IMR-90 (cell line): ENCODE results near the gene MROH2A. TPM values are rescaled to one million over a fixed set of nuclear protein-coding genes. Genes with fewer than 3 reads are reported as not detected.
"Not testable (repeated sequence)": the region's sequence is repeated elsewhere in the genome, so short reads cannot be mapped to it uniquely, and the experiment has no call there.

Source experiments
- ATAC-seq: fragments of 200-7000 bp; cut with Tn5 transposase; 2 replicates; pipeline ENCODE4 v1.9.1; 2020; ENCODE audit warnings: low read depth, mild to moderate bottlenecking, moderate library complexity
- BruUV-seq: library from RNA; stranded (reverse); fragments of 400-500 nt; replicated peaks from 2 replicates; lab custom pipeline; 2021; lab: Mats Ljungman, UMichigan
- CTCF ChIA-PET: fragments of 300-600 bp; formaldehyde crosslinking; extraction: SDS; loops from one replicate; lab custom pipeline; 2021; ENCODE audit warnings: antibody characterized with exemption; lab: Yijun Ruan, JAX
- POLR2A ChIA-PET: fragments of 300-600 bp; sonication (Branson Sonifier 250); formaldehyde crosslinking; loops from one replicate; lab custom pipeline; 2022; ENCODE audit warnings: antibody characterized with exemption; ENCODE audit not compliant: unreplicated experiment; lab: Charles Lee
- DNase-seq: peaks from one replicate; pipeline ENCODE4 v3.0.0; 2013
- H2AFZ ChIP-seq: replicated peaks from 2 replicates; pipeline ENCODE3; 2013; ENCODE audit warnings: low read length, mild to moderate bottlenecking; ENCODE audit not compliant: poor library complexity
- H2AK5ac ChIP-seq: 2 replicates; pipeline ENCODE4 v1.6.1; 2013; ENCODE audit warnings: low read depth, low read length, inconsistent platforms
- H2AK9ac ChIP-seq: replicated peaks from 2 replicates; pipeline ENCODE3; 2013; ENCODE audit warnings: mild to moderate bottlenecking, low read depth, low read length, moderate library complexity; ENCODE audit not compliant: poor library complexity
- H2BK120ac ChIP-seq: 2 replicates; pipeline ENCODE4 v1.6.1; 2013; ENCODE audit warnings: low read depth, low read length, inconsistent platforms
- H2BK15ac ChIP-seq: 3 replicates; pipeline ENCODE4 v1.6.1; 2013; ENCODE audit warnings: low read depth, low read length, inconsistent platforms
- H2BK20ac ChIP-seq: 2 replicates; pipeline ENCODE4 v1.6.1; 2013; ENCODE audit warnings: low read depth, mild to moderate bottlenecking, inconsistent platforms, low read length, moderate library complexity
- H2BK5ac ChIP-seq: 2 replicates; pipeline ENCODE4 v1.6.1; 2013; ENCODE audit warnings: mild to moderate bottlenecking, low read depth, low read length, inconsistent platforms; ENCODE audit not compliant: poor library complexity, severe bottlenecking
- H3K14ac ChIP-seq: replicated peaks from 2 replicates; pipeline ENCODE4 v1.6.1; 2013; ENCODE audit warnings: low read depth, low read length, inconsistent platforms
- H3K18ac ChIP-seq: 2 replicates; pipeline ENCODE4 v1.6.1; 2013; ENCODE audit warnings: low read depth, low read length, control low read depth
- H3K23ac ChIP-seq: 2 replicates; pipeline ENCODE4 v1.6.1; 2013; ENCODE audit warnings: low read depth, low read length, inconsistent platforms
- H3K27ac ChIP-seq: 2 replicates; pipeline ENCODE4 v1.5.1; 2013; ENCODE audit warnings: mild to moderate bottlenecking, control low read depth, low read length; ENCODE audit not compliant: insufficient read depth
- H3K27me3 ChIP-seq: 2 replicates; pipeline ENCODE4 v1.6.1; 2013; ENCODE audit warnings: low read length; ENCODE audit not compliant: control insufficient read depth, insufficient read depth
- H3K36me3 ChIP-seq: 2 replicates; pipeline ENCODE4 v1.6.1; 2013; ENCODE audit warnings: low read length, mixed read lengths; ENCODE audit not compliant: control insufficient read depth, insufficient read depth
- H3K4ac ChIP-seq: 2 replicates; pipeline ENCODE4 v1.6.1; 2013; ENCODE audit warnings: low read depth, low read length, inconsistent platforms
- H3K4me1 ChIP-seq: 2 replicates; pipeline ENCODE4 v1.6.1; 2013; ENCODE audit warnings: low read length, mixed read lengths; ENCODE audit not compliant: control insufficient read depth, insufficient read depth
- H3K4me2 ChIP-seq: 2 replicates; pipeline ENCODE4 v1.6.1; 2013; ENCODE audit warnings: low read depth, mild to moderate bottlenecking, control low read depth, low read length, moderate library complexity
- H3K4me3 ChIP-seq: 2 replicates; pipeline ENCODE4 v1.5.1; 2013; ENCODE audit warnings: low read depth, mild to moderate bottlenecking, control low read depth, low read length, moderate library complexity; ENCODE audit not compliant: insufficient read depth
- H3K56ac ChIP-seq: 2 replicates; pipeline ENCODE4 v1.6.1; 2013; ENCODE audit warnings: low read length, inconsistent platforms; ENCODE audit not compliant: insufficient read depth; ENCODE audit errors: extremely low read depth
- H3K79me1 ChIP-seq, 2 experiments: 2 replicates each; pipeline ENCODE4 v1.6.1; 2013; ENCODE audit warnings: low read length in 2 of 2, inconsistent platforms in 1 of 2, low read depth in 1 of 2
- H3K9ac ChIP-seq: 2 replicates; pipeline ENCODE4 v1.6.1; 2013; ENCODE audit warnings: low read depth, low read length, control low read depth
- H3K9me1 ChIP-seq: 2 replicates; pipeline ENCODE4 v1.6.1; 2013; ENCODE audit warnings: low read length, inconsistent platforms; ENCODE audit not compliant: insufficient read depth
- H3K9me3 ChIP-seq: 2 replicates; pipeline ENCODE4 v1.6.1; 2013; ENCODE audit warnings: low read length; ENCODE audit not compliant: control insufficient read depth, insufficient read depth
- H4K20me1 ChIP-seq: 2 replicates; pipeline ENCODE4 v1.6.1; 2013; ENCODE audit warnings: low read length, inconsistent platforms; ENCODE audit not compliant: insufficient read depth
- H4K5ac ChIP-seq: 2 replicates; pipeline ENCODE4 v1.6.1; 2013; ENCODE audit warnings: mild to moderate bottlenecking, low read depth, low read length, control low read depth
- H4K8ac ChIP-seq, 2 experiments: 2 replicates each; pipeline ENCODE4 v1.6.1; 2013; ENCODE audit warnings: low read depth in 2 of 2, low read length in 2 of 2, control low read depth in 1 of 2, inconsistent platforms in 1 of 2
- H4K91ac ChIP-seq: 2 replicates; pipeline ENCODE4 v1.6.1; 2013; ENCODE audit warnings: low read depth, low read length, inconsistent platforms; ENCODE audit not compliant: insufficient read depth
- WGBS, 2 experiments: methylation state at CpG; one replicate each; pipeline versions ENCODE4 v1.1.5 to v1.1.7; 2013; ENCODE audit warnings: missing lambda C conversion rate in 2 of 2; ENCODE audit not compliant: insufficient read length in 1 of 2; ENCODE audit errors: extremely low coverage in 2 of 2; 5-methylcytosine and 5-hydroxymethylcytosine counted together
- dilution Hi-C: fragments of 300-500 bp; cut with HindIII; formaldehyde crosslinking; loops from one replicate; pipeline ENCODE4 v1.14.3; 2018; ENCODE audit warnings: low sequenced_read_pairs; ENCODE audit not compliant: unreplicated experiment
- in situ Hi-C: fragments of 300-500 bp; cut with MboI; formaldehyde crosslinking; loops from 3 replicates; pipeline ENCODE4 v1.14.3; 2019; ENCODE audit warnings: low sequenced_read_pairs, inconsistent platforms, mixed read lengths
- intact Hi-C: fragments of 100-400 bp; cut with micrococcal nuclease; formaldehyde crosslinking; loops from 2 replicates; pipeline ENCODE4 v1.10.0; 2022
- polyA plus RNA-seq, 3 experiments: library from polyadenylated mRNA; depleted of rRNA; stranded (reverse); fragments of >200 nt; gene quantifications; 2 replicates each; pipeline ENCODE4 v1.2.3, GENCODE V29; 2012; ENCODE audit warnings: low replicate concordance in 1 of 3
- total RNA-seq: library from RNA; depleted of rRNA; stranded (reverse); fragments of >200 nt; gene quantifications from 2 replicates; pipeline ENCODE4 v1.2.3, GENCODE V29; 2012

Gene MROH2A
- total and polyA plus RNA-seq, 2 of the 4 experiments (the other 2 are of a cell fraction): not detected

GRCh38 chr2:233745838-233746237 is 32.3 kb upstream of the MROH2A start:
- DNase-seq, H3K27me3 ChIP-seq, H3K23ac ChIP-seq, H3K4me2 ChIP-seq, H3K56ac ChIP-seq, H3K4me1 ChIP-seq, dilution Hi-C loops, H3K9me1 ChIP-seq, CTCF ChIA-PET, H3K27ac ChIP-seq, H3K9me3 ChIP-seq, H3K4ac ChIP-seq, H2AFZ ChIP-seq, H3K14ac ChIP-seq, H2BK15ac ChIP-seq, H2BK5ac ChIP-seq, H4K8ac ChIP-seq, BruUV-seq, H2BK20ac ChIP-seq, H3K9ac ChIP-seq, H3K18ac ChIP-seq, H4K20me1 ChIP-seq, H4K91ac ChIP-seq, H3K79me1 ChIP-seq, H4K5ac ChIP-seq, intact Hi-C loops, H3K4me3 ChIP-seq, H2AK9ac ChIP-seq, H3K36me3 ChIP-seq, H2BK120ac ChIP-seq, in situ Hi-C loops, POLR2A ChIA-PET, H2AK5ac ChIP-seq, ATAC-seq: not testable (repeated sequence)
- no CpG with 5 or more reads among the region's 2 CpGs for WGBS, 2 experiments
